Measurements from ENCODE around the gene MOB3C. TPM values are rescaled to one million over a fixed set of nuclear protein-coding genes. Genes with fewer than 3 reads are reported as not detected.

The MOB3C gene
- total RNA-seq, 1 donor from 2014 or later: 19.8 TPM

GRCh38 chr1:46569884-46570725 is 46.5 kb downstream of the MOB3C start:
- peak; percentile 16 for DNase-seq

GRCh38 chr1:46569116-46569515 is 47.5 kb downstream of the MOB3C start:
- no peak for DNase-seq

- no peak for DNase-seq
Observed at GRCh38 chr1:46568461-46568891, 48.1 kb downstream of the MOB3C start.

GRCh38 chr1:46563341-46563740 is 53.3 kb downstream of the MOB3C start:
- no peak for DNase-seq

GRCh38 chr1:46562498-46562897 is 54.1 kb downstream of the MOB3C start:
- no peak for DNase-seq

GRCh38 chr1:46558966-46559365 is 57.6 kb downstream of the MOB3C start:
- DNase-seq: no peak

GRCh38 chr1:46558141-46558963 is 58.3 kb downstream of the MOB3C start:
- DNase-seq: no peak

Other genes with a start within 250 kb of the MOB3C start
- gene FAAH, start 222.5 kb downstream of the MOB3C start, total RNA-seq: 40.0 TPM
- gene DMBX1, start 127.0 kb downstream of the MOB3C start, total RNA-seq: not detected
- gene KNCN, start 65.2 kb downstream of the MOB3C start, total RNA-seq: not detected
- gene MKNK1, start 12.5 kb downstream of the MOB3C start, total RNA-seq: 40.8 TPM
- gene ATPAF1, start 51.6 kb upstream of the MOB3C start, total RNA-seq: 63.4 TPM
- gene TEX38, start 55.0 kb upstream of the MOB3C start, total RNA-seq: not detected
- 89.8 TPM for gene EFCAB14, start 102.3 kb upstream of the MOB3C start, total RNA-seq
- gene CYP4B1, start 182.2 kb upstream of the MOB3C start, total RNA-seq: 0.72 TPM